Transverse colon (tissue), 4 donors: ENCODE results near the gene CTH. TPM values are rescaled to one million over a fixed set of nuclear protein-coding genes. Genes with fewer than 3 reads are reported as not detected.

Experiments used
- DNase-seq: peaks from one replicate; pipeline ENCODE4 v3.0.0-alpha.2; 2019
- H3K27ac ChIP-seq, 4 donors: fragments of 200-600 bp; sonication (generic); 2 replicates each; pipeline ENCODE4 v1.5.1; 2016 to 2018; ENCODE audit warnings: inconsistent platforms in 4 of 4
- H3K27me3 ChIP-seq: fragments of 200-600 bp; sonication (generic); 2 replicates; pipeline ENCODE4 v1.5.1; 2017; ENCODE audit warnings: inconsistent platforms
- H3K36me3 ChIP-seq, 4 donors: fragments of 200-600 bp; sonication (generic); 2 replicates each; pipeline ENCODE4 v1.5.1; 2017 to 2019; ENCODE audit warnings: inconsistent platforms in 4 of 4
- H3K4me1 ChIP-seq, 4 donors: fragments of 200-600 bp; sonication (generic); 2 replicates each; pipeline ENCODE4 v1.5.1; 2017 to 2020; ENCODE audit warnings: inconsistent platforms in 4 of 4
- H3K4me3 ChIP-seq, 4 donors: fragments of 200-600 bp; sonication (generic); 1 replicate in 1 of 4; 2 replicates in 3 of 4; pipeline versions ENCODE4 v1.5.1 to v1.6.1; 2017 to 2019; ENCODE audit warnings: inconsistent platforms in 4 of 4
- H3K9me3 ChIP-seq, 2 donors: fragments of 200-600 bp; sonication (generic); 2 replicates each; pipeline ENCODE4 v1.5.1; 2017 to 2019; ENCODE audit warnings: inconsistent platforms in 2 of 2
- CTCF ChIP-seq, 5 experiments: fragments of 200-600 bp in 3 of 5; fragments of 450-650 bp in 2 of 5; sonication (generic) in 3 of 5; IDR thresholded peaks; 1 replicate in 2 of 5; 2 replicates in 3 of 5; pipeline ENCODE4 v1.5.1; 2016 to 2017; ENCODE audit warnings: antibody characterized with exemption in 5 of 5, inconsistent platforms in 3 of 5, mild to moderate bottlenecking in 2 of 5, moderate library complexity in 1 of 5
- EP300 ChIP-seq: sonication (generic); formaldehyde crosslinking; IDR thresholded peaks from one replicate; pipeline ENCODE4 v1.6.1; 2017; ENCODE audit warnings: antibody characterized with exemption, low read depth
- POLR2A ChIP-seq: fragments of 450-650 bp; IDR thresholded peaks from one replicate; pipeline ENCODE4 v1.6.1; 2016; ENCODE audit warnings: antibody characterized with exemption, mild to moderate bottlenecking, moderate library complexity
- POLR2AphosphoS5 ChIP-seq, 3 donors: sonication (generic); formaldehyde crosslinking; IDR thresholded peaks; one replicate each; pipeline ENCODE4 v1.6.1; 2016; ENCODE audit warnings: antibody characterized with exemption in 3 of 3
- WGBS, 2 donors: methylation state at CpG; one replicate each; pipeline ENCODE4 v1.1.5; 2018; ENCODE audit warnings: low coverage in 1 of 2; 5-methylcytosine and 5-hydroxymethylcytosine counted together
- in situ Hi-C, 4 donors: fragments of 200-750 bp; cut with MboI; loops; one replicate each; pipeline versions ENCODE4 v1.15.0 to v1.15.1; 2017; ENCODE audit warnings: low sequenced_read_pairs in 3 of 4, low pct_ligation_motif_present in 1 of 4, low pct_unique_long_range_greater_than_20kb in 1 of 4
- intact Hi-C: fragments of 100-400 bp; cut with DNase I; formaldehyde crosslinking; loops from one replicate; pipeline ENCODE4 v1.15.1; 2023; ENCODE audit warnings: low total_unique reads
- total RNA-seq, 4 donors: library from RNA; depleted of rRNA; stranded (reverse); fragments of >200 nt; gene quantifications; one replicate each; pipeline ENCODE4 v1.1.0, GENCODE V29; 2016

Gene CTH
- total RNA-seq, 4 donors from 2014 or later = 1.9 to 8.6 (median 3.4) TPM; not detected in 1

GRCh38 chr1:70384542-70384941 lies 26.5 kb upstream of the CTH start:
- H3K36me3 ChIP-seq = no peaks in the 10 kb centered on the region
- no peak for DNase-seq

DNA sequence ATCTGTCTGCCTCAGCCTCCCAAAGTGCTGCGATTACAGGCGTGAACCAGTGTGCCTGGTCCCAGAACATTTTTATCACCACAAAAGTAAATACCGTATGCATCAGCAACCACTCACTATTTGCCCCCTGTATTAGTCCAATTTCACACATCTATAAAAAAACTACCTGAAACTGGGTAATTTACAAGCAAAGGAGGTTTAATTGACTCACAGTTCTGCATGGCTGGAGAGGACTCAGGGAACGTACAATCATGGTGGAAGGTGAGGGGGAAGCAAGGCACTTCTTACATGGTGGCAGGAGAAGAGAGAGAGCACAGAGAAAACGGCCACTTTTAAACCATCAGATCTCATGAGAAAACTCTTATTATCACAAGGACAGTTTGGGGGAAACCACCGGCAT lies 25.6 kb upstream of the CTH start:
- DNase-seq = no peak
- no peak overlapping the region for H3K4me3 ChIP-seq
- intact Hi-C loops = no loop called here
- in situ Hi-C loops = no loop called here
- H3K9me3 ChIP-seq = no peaks in the 10 kb centered on the region
- WGBS, 2 donors = 75 to 93% methylated on average over 3 to 6 of the region's 6 CpGs
- H3K27ac ChIP-seq = no peak overlapping the region
- H3K36me3 ChIP-seq = no peaks in the 10 kb centered on the region
- no peaks in the 10 kb centered on the region for H3K4me1 ChIP-seq
- H3K27me3 ChIP-seq = no peaks in the 10 kb centered on the region
- TF ChIP-seq POLR2AphosphoS5 (IDR thresholded peaks at IDR 0.05) (no peak), EP300 (no peak), CTCF (IDR thresholded peaks at IDR 0.05) (no peak), POLR2A (no peak)

More at GRCh38 chr1:70384542-70384941, 26.5 kb upstream of the CTH start:
- Histone ChIP-seq H3K27ac (no peak overlapping the region), H3K27me3 (no peaks in the 10 kb centered on the region), H3K9me3 (no peaks in the 10 kb centered on the region), H3K4me3 (no peak overlapping the region), H3K4me1 (no peaks in the 10 kb centered on the region)
- in situ Hi-C loops = no loop called here
- TF ChIP-seq POLR2A (no peak), EP300 (no peak)
- intact Hi-C loops = no loop called here
- WGBS, 2 donors = 94 to 98% methylated on average over 2 of the region's 2 CpGs

DNA sequence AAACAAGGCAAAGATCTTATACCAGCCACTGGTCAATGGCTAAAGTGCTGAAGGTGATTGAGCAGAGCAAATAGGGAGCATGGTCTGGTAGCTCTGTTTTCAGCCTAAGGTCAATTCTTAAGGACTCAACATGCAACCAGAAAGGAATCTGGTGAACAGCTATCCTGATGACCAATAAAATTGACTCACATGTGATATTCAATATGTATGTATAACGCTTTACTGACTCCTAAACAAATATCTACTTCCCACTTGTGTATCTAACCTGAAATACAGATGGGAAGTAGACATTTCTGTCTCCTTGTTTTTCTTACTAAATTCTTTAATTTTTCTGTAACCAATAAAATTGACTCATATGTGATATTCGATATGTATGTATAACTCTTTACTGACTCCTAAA lies 24.9 kb upstream of the CTH start:
- intact Hi-C loops = no loop called here
- Histone ChIP-seq H3K4me1 (no peaks in the 10 kb centered on the region), H3K4me3 (no peak overlapping the region), H3K9me3 (no peaks in the 10 kb centered on the region), H3K27ac (no peak overlapping the region), H3K36me3 (no peaks in the 10 kb centered on the region), H3K27me3 (no peaks in the 10 kb centered on the region)
- no peak for DNase-seq
- WGBS, 2 donors = 87 to 93% methylated on average over 2 of the region's 2 CpGs
- in situ Hi-C loops = no loop called here
- no peak for TF ChIP-seq EP300
- no peak for TF ChIP-seq POLR2AphosphoS5 (IDR thresholded peaks at IDR 0.05)
- TF ChIP-seq POLR2A = no peak
- no peak for TF ChIP-seq CTCF (IDR thresholded peaks at IDR 0.05)

GRCh38 chr1:70387507-70387906 lies 23.6 kb upstream of the CTH start:
- Histone ChIP-seq H3K9me3 (no peaks in the 10 kb centered on the region), H3K4me3 (no peak overlapping the region), H3K27ac (no peak overlapping the region), H3K4me1 (no peaks in the 10 kb centered on the region), H3K36me3 (no peaks in the 10 kb centered on the region), H3K27me3 (no peaks in the 10 kb centered on the region)
- TF ChIP-seq POLR2AphosphoS5 (IDR thresholded peaks at IDR 0.05) (no peak), POLR2A (no peak), CTCF (IDR thresholded peaks at IDR 0.05) (no peak), EP300 (no peak)
- 60 to 78% methylated on average over 1 to 5 of the region's 5 CpGs for WGBS, 2 donors
- intact Hi-C loops (no loop called here), in situ Hi-C loops (no loop called here)
- DNase-seq = no peak

GRCh38 chr1:70392626-70393025 lies 18.4 kb upstream of the CTH start:
- Histone ChIP-seq H3K4me3 (no peak overlapping the region), H3K9me3 (no peaks in the 10 kb centered on the region), H3K27ac (no peak overlapping the region), H3K27me3 (no peaks in the 10 kb centered on the region), H3K36me3 (no peaks in the 10 kb centered on the region), H3K4me1 (no peaks in the 10 kb centered on the region)
- intact Hi-C loops (no loop called here), in situ Hi-C loops (no loop called here)
- TF ChIP-seq POLR2A (no peak), CTCF (IDR thresholded peaks at IDR 0.05) (no peak), POLR2AphosphoS5 (IDR thresholded peaks at IDR 0.05) (no peak), EP300 (no peak)
- no peak for DNase-seq
